Measurements from ENCODE around the gene STX5.

STX5 gene

GRCh38 chr11:62801071-62801470 is 30.8 kb downstream of the STX5 start:
- H3K4me3 ChIP-seq (ENCODE audit: low read depth, low read length), result no peak overlapping the region
- DNase-seq (ENCODE audit: low read depth), result no peak
- TF ChIP-seq CTCF (IDR thresholded peaks at IDR 0.05; ENCODE audit: control insufficient read depth, extremely low read depth, insufficient read depth), result no peak

GRCh38 chr11:62799486-62799885 is 32.4 kb downstream of the STX5 start:
- TF ChIP-seq CTCF (IDR thresholded peaks at IDR 0.05; ENCODE audit: control insufficient read depth, extremely low read depth, insufficient read depth), result no peak
- no peak overlapping the region for H3K4me3 ChIP-seq (ENCODE audit: low read depth, low read length)
- DNase-seq (ENCODE audit: low read depth), result no peak

- H3K4me3 ChIP-seq (ENCODE audit: low read depth, low read length), result no peak overlapping the region
- TF ChIP-seq CTCF (IDR thresholded peaks at IDR 0.05; ENCODE audit: control insufficient read depth, extremely low read depth, insufficient read depth), result no peak
- no peak for DNase-seq (ENCODE audit: low read depth)
Measured at GRCh38 chr11:62796281-62796680, 35.6 kb downstream of the STX5 start.

GRCh38 chr11:62794201-62794775 is 37.6 kb downstream of the STX5 start:
- TF ChIP-seq CTCF (IDR thresholded peaks at IDR 0.05; ENCODE audit: control insufficient read depth, extremely low read depth, insufficient read depth), result no peak
- no peak for DNase-seq (ENCODE audit: low read depth)
- no peak overlapping the region for H3K4me3 ChIP-seq (ENCODE audit: low read depth, low read length)

GRCh38 chr11:62792202-62792575 is 39.7 kb downstream of the STX5 start:
- no peak for TF ChIP-seq CTCF (IDR thresholded peaks at IDR 0.05; ENCODE audit: control insufficient read depth, extremely low read depth, insufficient read depth)
- H3K4me3 ChIP-seq (ENCODE audit: low read depth, low read length), result peak overlapping the region; percentile 93

GRCh38 chr11:62791501-62792201 is 40.2 kb downstream of the STX5 start, which contains the start of gene TMEM223:
Gene TMEM223, minus strand, starts transcription at chr11:62792006. Its CDS starts 12 bp downstream, at chr11:62791994.
- no peak for TF ChIP-seq CTCF (IDR thresholded peaks at IDR 0.05; ENCODE audit: control insufficient read depth, extremely low read depth, insufficient read depth)
- no peak for DNase-seq (ENCODE audit: low read depth)
- H3K4me3 ChIP-seq (ENCODE audit: low read depth, low read length), result peak within 1 kb of the TSS; percentile 93

More at GRCh38 chr11:62792202-62792575, 39.7 kb downstream of the STX5 start:
- no peak for DNase-seq (ENCODE audit: low read depth)
